B cell (primary cell): ENCODE results near the gene TEX264. TPM values are rescaled to one million over a fixed set of nuclear protein-coding genes. Genes with fewer than 3 reads are reported as not detected.

Experiments used
- ATAC-seq: fragments of 200-7000 bp; cut with Tn5 transposase; one replicate; pipeline ENCODE4 v1.10.0; 2021; ENCODE audit warnings: low read depth, mild to moderate bottlenecking, moderate number of reproducible peaks, moderate library complexity
- CTCF ChIA-PET: fragments of 350-600 bp; sonication (Branson Sonifier 250); formaldehyde crosslinking; loops from one replicate; lab custom pipeline; 2021; ENCODE audit warnings: antibody characterized with exemption, inconsistent platforms; lab: Charles Lee
- POLR2A ChIA-PET: fragments of 350-600 bp; sonication (Branson Sonifier 250); formaldehyde crosslinking; loops from one replicate; lab custom pipeline; 2021; ENCODE audit warnings: antibody characterized with exemption; lab: Charles Lee
- DNase-seq: peaks from one replicate; pipeline ENCODE4 v3.0.0; 2013
- H2AFZ ChIP-seq: 2 replicates; pipeline ENCODE4 v1.6.1; 2012; ENCODE audit warnings: mild to moderate bottlenecking, low read depth, low read length; ENCODE audit not compliant: insufficient read depth, poor library complexity, severe bottlenecking
- H3K27ac ChIP-seq, 2 donors: 1 replicate in 1 of 2; 2 replicates in 1 of 2; pipeline ENCODE4 v1.5.1; 2012 to 2013; ENCODE audit warnings: low read length in 2 of 2, mild to moderate bottlenecking in 2 of 2, moderate library complexity in 1 of 2
- H3K27me3 ChIP-seq, 4 experiments: fragments of 200-600 bp in 1 of 4; sonication (generic) in 1 of 4; replicated peaks in 1 of 4; 1 replicate in 2 of 4; 2 replicates in 2 of 4; pipeline versions ENCODE4 v1.6.1 to v1.7.0; 2013 to 2016; ENCODE audit warnings: low read length in 3 of 4, mild to moderate bottlenecking in 2 of 4, mixed read lengths in 1 of 4, moderate library complexity in 1 of 4; ENCODE audit not compliant: insufficient read depth in 4 of 4, control insufficient read depth in 3 of 4; ENCODE audit errors: control extremely low read depth in 1 of 4
- H3K36me3 ChIP-seq, 2 experiments: replicated peaks in 1 of 2; 1 replicate in 1 of 2; 2 replicates in 1 of 2; pipeline versions ENCODE4 v1.6.1 to v1.7.1; 2013; ENCODE audit warnings: low read length in 1 of 2; ENCODE audit not compliant: insufficient read depth in 2 of 2, control insufficient read depth in 1 of 2; ENCODE audit errors: control extremely low read depth in 1 of 2, extremely low read depth in 1 of 2
- H3K4me1 ChIP-seq, 2 donors: fragments of 200-600 bp in 1 of 2; sonication (generic) in 1 of 2; 1 replicate in 1 of 2; 2 replicates in 1 of 2; pipeline versions ENCODE4 v1.5.1 to v1.6.1; 2013 to 2017; ENCODE audit warnings: low read length in 2 of 2; ENCODE audit not compliant: control insufficient read depth in 2 of 2, insufficient read depth in 2 of 2
- H3K4me2 ChIP-seq: replicated peaks from 2 replicates; pipeline ENCODE3; 2012; ENCODE audit warnings: mild to moderate bottlenecking, low read depth, low read length; ENCODE audit not compliant: poor library complexity, severe bottlenecking
- H3K4me3 ChIP-seq, 5 experiments: fragments of 200-600 bp in 1 of 5; sonication (generic) in 1 of 5; 1 replicate in 3 of 5; 2 replicates in 2 of 5; pipeline versions ENCODE4 v1.5.1 to v1.7.0; 2011 to 2016; ENCODE audit warnings: low read length in 4 of 5, mild to moderate bottlenecking in 4 of 5, low read depth in 2 of 5, control low read depth in 1 of 5, moderate library complexity in 1 of 5; ENCODE audit not compliant: insufficient read depth in 1 of 5; ENCODE audit errors: control extremely low read depth in 1 of 5, extremely low read depth in 1 of 5
- H3K79me2 ChIP-seq: fragments of 200-600 bp; sonication (generic); one replicate; pipeline ENCODE4 v1.6.0; 2016; ENCODE audit warnings: low read length; ENCODE audit not compliant: control insufficient read depth, insufficient read depth
- H3K9ac ChIP-seq: fragments of 200-600 bp; sonication (generic); 2 replicates; pipeline ENCODE4 v1.6.1; 2017; ENCODE audit warnings: mild to moderate bottlenecking, low read length, moderate library complexity
- H3K9me3 ChIP-seq, 3 donors: one replicate each; pipeline versions ENCODE4 v1.6.1 to v1.7.1; 2013; ENCODE audit warnings: low read length in 2 of 3; ENCODE audit not compliant: control insufficient read depth in 2 of 3, insufficient read depth in 1 of 3; ENCODE audit errors: control extremely low read depth in 1 of 3
- H4K20me1 ChIP-seq: 2 replicates; pipeline ENCODE4 v1.6.0; 2012; ENCODE audit warnings: mild to moderate bottlenecking, low read length; ENCODE audit not compliant: insufficient read depth, control insufficient read depth, poor library complexity, severe bottlenecking
- H3K27ac Mint-ChIP-seq: one replicate; pipeline ENCODE4 v1.8.0; 2021; ENCODE audit warnings: mixed read lengths
- H3K27me3 Mint-ChIP-seq: one replicate; pipeline ENCODE4 v1.8.0; 2021; ENCODE audit warnings: mixed read lengths
- H3K4me1 Mint-ChIP-seq: one replicate; pipeline ENCODE4 v1.8.0; 2021; ENCODE audit warnings: mixed read lengths
- H3K4me3 Mint-ChIP-seq: one replicate; pipeline ENCODE4 v1.8.0; 2021; ENCODE audit warnings: mixed read lengths
- H3K9me3 Mint-ChIP-seq: one replicate; pipeline ENCODE4 v1.8.0; 2022; ENCODE audit warnings: mixed read lengths; ENCODE audit not compliant: insufficient read depth
- EZH2 ChIP-seq: IDR thresholded peaks from 2 replicates; pipeline ENCODE4 v1.6.1; 2012; ENCODE audit warnings: borderline replicate concordance, low read depth, mild to moderate bottlenecking, moderate library complexity, low read length; ENCODE audit not compliant: insufficient read depth, poor library complexity, severe bottlenecking
- WGBS: methylation state at CpG from one replicate; pipeline ENCODE4 v1.1.5; 2013; ENCODE audit warnings: missing lambda C conversion rate; ENCODE audit not compliant: insufficient coverage; 5-methylcytosine and 5-hydroxymethylcytosine counted together
- intact Hi-C: fragments of 100-400 bp; cut with micrococcal nuclease; formaldehyde crosslinking; loops from one replicate; pipeline ENCODE4 v1.10.0; 2022
- polyA plus RNA-seq: library from polyadenylated mRNA; depleted of rRNA; stranded (reverse); fragments of >200 nt; gene quantifications from 2 replicates; pipeline ENCODE4 v1.2.3, GENCODE V29; 2012
- total RNA-seq, 2 donors: library from RNA; stranded (reverse); fragments of 120-200 nt in 1 of 2; gene quantifications; 1 replicate in 1 of 2; 2 replicates in 1 of 2; pipeline versions ENCODE4 v1.2.3 to v1.2.4, GENCODE V29; 2013 to 2022
- TF ChIP-seq, protein P1 (sequence below): fragments of 200-600 bp; IDR thresholded peaks from one replicate; pipeline ENCODE4 v1.8.0; 2022; ENCODE audit warnings: antibody characterized with exemption, mild to moderate bottlenecking

Gene TEX264
- total and polyA plus RNA-seq, 2 donors (not counting 1 experiment from before 2014, with no cell fraction given) = 39.1 to 79.7 TPM

DNA sequence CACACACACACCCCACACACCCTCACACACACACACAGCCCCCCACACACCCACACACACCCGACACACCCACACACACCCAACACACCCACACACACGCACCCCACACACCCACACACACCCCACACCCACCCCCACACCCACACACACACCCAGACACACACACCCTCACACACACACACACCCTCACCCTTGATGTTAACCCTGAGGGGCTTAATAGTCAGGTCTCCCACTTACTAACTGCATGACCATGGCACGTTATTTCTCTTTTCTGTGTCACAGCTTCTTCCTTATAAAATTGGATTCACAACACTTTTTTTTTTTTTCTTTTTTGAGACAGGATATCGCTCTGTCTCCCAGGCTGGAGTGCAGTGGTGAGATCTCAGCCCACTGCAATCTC lies 38.6 kb downstream of the TEX264 start:
- CTCF ChIA-PET = no interaction called here
- Histone ChIP-seq H3K4me3 (no peak overlapping the region), H3K27me3 (no peaks in the 10 kb centered on the region), H3K27ac (no peak overlapping the region), H2AFZ (no peak overlapping the region), H3K4me1 (no peaks in the 10 kb centered on the region), H3K9me3 (no peaks in the 10 kb centered on the region), H4K20me1 (peaks cover 11% of the 10 kb centered on the region), H3K9ac (no peak overlapping the region), H3K4me2 (no peak overlapping the region), H3K79me2 (no peaks in the 10 kb centered on the region), H3K36me3 (peaks cover 0 to 8% of the 10 kb centered on the region in 2 experiments)
- no peak overlapping the region for H3K4me3 Mint-ChIP-seq
- intact Hi-C loops = no loop called here
- WGBS = 87% methylated on average over 3 of the region's 4 CpGs
- TF ChIP-seq EZH2 = no peak
- H3K4me1 Mint-ChIP-seq = peaks cover 4% of the 10 kb centered on the region
- no peaks in the 10 kb centered on the region for H3K9me3 Mint-ChIP-seq
- no peak overlapping the region for H3K27ac Mint-ChIP-seq
- no peaks in the 10 kb centered on the region for H3K27me3 Mint-ChIP-seq
- ATAC-seq (no peak), DNase-seq (no peak)
- POLR2A ChIA-PET = interaction anchor here (0.7 kb wide), 1 partner anchor 13 kb away, joined by 3 read pairs; no protein-coding TSS in a partner anchor

DNA sequence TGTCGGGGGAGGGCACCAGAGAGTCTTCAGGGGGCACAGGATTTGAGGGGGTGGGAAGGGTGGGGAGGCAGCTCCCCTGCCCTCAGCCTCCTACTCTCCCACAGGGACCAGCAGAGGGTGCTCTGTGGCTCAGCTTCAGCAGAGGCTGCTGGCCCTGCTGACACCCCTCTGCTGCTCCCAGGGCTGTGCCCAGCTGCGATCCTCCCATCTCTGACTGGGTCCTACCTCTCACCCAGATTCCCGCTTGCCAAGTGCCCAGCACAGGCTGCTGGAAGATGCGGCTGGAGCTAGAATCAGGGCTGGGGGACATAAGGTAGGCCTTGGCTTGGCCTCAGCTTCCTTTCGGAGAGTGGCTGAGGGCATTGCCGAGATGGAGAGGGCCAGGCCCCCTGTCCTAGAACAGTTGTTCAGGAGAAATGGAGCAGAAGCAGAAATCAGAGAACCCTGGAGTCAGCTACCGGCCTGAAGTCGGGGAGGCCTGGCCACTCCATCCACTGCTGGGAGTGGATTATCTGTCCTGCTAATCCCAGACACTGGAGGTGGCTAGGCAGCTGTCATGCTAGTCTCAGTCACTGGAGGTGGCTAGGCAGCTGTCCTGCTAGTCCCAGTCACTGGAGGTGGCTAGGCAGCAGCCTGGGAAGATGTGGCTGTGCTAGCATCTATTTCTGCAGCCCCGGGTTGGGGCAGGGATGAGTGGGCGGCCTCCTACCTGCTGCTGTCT lies 39.7 kb downstream of the TEX264 start:
- TF ChIP-seq, protein P1, sequence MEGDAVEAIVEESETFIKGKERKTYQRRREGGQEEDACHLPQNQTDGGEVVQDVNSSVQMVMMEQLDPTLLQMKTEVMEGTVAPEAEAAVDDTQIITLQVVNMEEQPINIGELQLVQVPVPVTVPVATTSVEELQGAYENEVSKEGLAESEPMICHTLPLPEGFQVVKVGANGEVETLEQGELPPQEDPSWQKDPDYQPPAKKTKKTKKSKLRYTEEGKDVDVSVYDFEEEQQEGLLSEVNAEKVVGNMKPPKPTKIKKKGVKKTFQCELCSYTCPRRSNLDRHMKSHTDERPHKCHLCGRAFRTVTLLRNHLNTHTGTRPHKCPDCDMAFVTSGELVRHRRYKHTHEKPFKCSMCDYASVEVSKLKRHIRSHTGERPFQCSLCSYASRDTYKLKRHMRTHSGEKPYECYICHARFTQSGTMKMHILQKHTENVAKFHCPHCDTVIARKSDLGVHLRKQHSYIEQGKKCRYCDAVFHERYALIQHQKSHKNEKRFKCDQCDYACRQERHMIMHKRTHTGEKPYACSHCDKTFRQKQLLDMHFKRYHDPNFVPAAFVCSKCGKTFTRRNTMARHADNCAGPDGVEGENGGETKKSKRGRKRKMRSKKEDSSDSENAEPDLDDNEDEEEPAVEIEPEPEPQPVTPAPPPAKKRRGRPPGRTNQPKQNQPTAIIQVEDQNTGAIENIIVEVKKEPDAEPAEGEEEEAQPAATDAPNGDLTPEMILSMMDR = no peak
- TF ChIP-seq EZH2 = no peak
- H3K27ac ChIP-seq = no peak overlapping the region
- DNase-seq (no peak), ATAC-seq (no peak)
- no peak overlapping the region for H3K4me3 ChIP-seq
- WGBS = 91% methylated on average over 9 of the region's 10 CpGs
- no peaks in the 10 kb centered on the region for H3K79me2 ChIP-seq
- no peaks in the 10 kb centered on the region for H3K27me3 ChIP-seq
- H3K4me1 ChIP-seq = no peaks in the 10 kb centered on the region
- H3K9ac ChIP-seq = no peak overlapping the region
- intact Hi-C loops = no loop called here
- no peak overlapping the region for H3K4me2 ChIP-seq
- ChIA-PET CTCF (no interaction called here), POLR2A (no interaction called here)
- H3K4me3 Mint-ChIP-seq = no peak overlapping the region
- H3K36me3 ChIP-seq = peaks cover 0 to under 1% of the 10 kb centered on the region in 2 experiments
- H2AFZ ChIP-seq = no peak overlapping the region
- H4K20me1 ChIP-seq = peaks cover 6% of the 10 kb centered on the region
- peaks cover 4% of the 10 kb centered on the region for H3K4me1 Mint-ChIP-seq
- H3K9me3 Mint-ChIP-seq = no peaks in the 10 kb centered on the region
- no peaks in the 10 kb centered on the region for H3K9me3 ChIP-seq
- H3K27ac Mint-ChIP-seq = no peak overlapping the region
- no peaks in the 10 kb centered on the region for H3K27me3 Mint-ChIP-seq
